ENCODE measurements around the gene ZCCHC18. TPM values are rescaled to one million over a fixed set of nuclear protein-coding genes. Genes with fewer than 3 reads are reported as not detected.

ZCCHC18 gene
- polyA plus RNA-seq, 1 donor, result 2.5 TPM

- no peak for DNase-seq (ENCODE audit: low read depth)
These were observed 22.4 kb downstream of the ZCCHC18 start for GRCh38 chrX:104134583-104135261.

DNA sequence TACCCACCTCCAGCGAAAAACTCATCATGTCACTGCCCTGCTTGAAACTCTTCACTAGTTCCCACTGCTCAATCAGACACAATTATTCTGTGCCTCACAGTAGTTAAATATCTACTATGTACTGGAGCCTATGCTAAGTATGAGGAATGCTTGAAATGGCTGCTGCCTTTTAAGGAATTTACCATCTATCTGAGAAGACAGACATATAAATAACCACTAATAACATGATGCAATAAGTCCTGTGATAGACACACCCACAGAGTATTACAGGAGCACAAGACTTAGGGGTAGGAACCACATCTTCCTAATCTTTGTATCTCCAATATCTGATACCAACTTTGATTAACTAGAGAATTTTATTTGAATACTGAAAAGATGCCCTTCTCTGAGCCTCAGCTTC lies 23.4 kb downstream of the ZCCHC18 start:
- no peak for DNase-seq (ENCODE audit: low read depth)

- peak; percentile 79 for DNase-seq (ENCODE audit: low read depth)
These were observed 24.1 kb downstream of the ZCCHC18 start for GRCh38 chrX:104136241-104137019.

DNA sequence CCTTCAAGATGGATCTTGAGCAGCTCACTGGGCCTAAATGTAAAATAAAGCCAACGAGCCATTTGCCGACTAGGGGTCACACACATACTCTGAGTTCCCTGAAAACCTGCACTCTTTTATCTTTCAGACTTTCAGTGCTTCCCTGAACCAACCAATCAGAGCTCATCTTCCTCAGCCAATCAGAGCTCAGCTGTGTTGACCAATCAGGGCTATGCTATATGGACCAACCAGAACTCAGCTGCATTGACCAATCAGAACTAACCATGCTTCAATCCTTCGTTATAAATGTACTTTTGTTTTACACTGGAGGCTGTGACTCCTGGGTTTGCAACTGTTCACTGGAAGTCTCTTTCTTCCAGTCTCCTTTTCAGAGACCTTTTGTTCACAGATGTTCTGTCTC lies 25.2 kb downstream of the ZCCHC18 start:
- DNase-seq (ENCODE audit: low read depth), result no peak

DNA sequence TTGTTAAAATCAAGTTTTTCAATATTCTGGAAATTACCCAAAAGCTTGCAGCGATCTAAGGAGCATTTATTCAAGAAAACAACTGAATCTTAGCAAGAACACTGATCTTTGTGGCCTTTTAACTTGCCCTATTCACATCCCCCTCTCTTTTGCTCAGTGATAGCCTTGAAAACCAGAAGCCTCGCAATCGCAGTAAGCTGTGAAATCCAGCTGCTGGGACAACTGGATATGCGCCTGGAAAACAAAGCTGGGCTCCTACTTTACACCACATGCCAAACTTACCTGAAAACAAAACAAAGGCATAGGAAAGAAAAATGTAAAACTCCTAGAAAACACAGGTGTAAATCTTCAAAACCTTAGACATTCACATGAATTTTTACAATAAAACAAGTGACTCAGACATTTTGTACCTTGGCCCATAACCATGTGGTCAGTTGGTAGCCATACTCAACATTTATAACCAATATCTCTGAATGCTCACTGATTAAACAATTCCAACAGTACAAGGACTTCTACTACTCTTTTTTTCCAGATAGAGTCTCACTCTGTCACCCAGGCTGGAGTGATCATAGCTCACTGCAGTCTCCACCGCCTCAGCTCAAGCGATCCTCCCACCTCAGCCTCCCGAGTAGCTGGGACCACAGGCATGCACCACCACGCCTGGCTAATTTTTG lies 28.9 kb downstream of the ZCCHC18 start:
- DNase-seq (ENCODE audit: low read depth), result no peak

DNA sequence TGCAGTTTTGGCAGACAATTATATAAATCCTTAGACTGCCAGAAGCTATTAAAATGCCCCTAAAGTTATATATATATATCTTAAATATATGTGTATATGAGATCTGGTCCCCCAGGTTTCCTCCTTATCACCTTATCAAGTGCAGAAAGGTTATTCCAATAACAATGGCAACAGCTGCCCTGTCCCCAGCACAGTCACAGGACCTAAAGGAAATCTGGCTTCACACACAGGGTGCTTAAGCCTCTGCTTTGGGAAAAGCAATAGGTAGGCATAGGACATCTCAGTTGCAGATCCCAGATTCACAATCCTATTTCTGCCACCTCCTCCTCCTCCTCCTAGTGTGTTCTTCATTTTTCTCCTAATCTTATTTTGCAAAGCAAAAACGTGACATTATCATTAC lies 38.7 kb downstream of the ZCCHC18 start:
- no peak for DNase-seq (ENCODE audit: low read depth)

DNA sequence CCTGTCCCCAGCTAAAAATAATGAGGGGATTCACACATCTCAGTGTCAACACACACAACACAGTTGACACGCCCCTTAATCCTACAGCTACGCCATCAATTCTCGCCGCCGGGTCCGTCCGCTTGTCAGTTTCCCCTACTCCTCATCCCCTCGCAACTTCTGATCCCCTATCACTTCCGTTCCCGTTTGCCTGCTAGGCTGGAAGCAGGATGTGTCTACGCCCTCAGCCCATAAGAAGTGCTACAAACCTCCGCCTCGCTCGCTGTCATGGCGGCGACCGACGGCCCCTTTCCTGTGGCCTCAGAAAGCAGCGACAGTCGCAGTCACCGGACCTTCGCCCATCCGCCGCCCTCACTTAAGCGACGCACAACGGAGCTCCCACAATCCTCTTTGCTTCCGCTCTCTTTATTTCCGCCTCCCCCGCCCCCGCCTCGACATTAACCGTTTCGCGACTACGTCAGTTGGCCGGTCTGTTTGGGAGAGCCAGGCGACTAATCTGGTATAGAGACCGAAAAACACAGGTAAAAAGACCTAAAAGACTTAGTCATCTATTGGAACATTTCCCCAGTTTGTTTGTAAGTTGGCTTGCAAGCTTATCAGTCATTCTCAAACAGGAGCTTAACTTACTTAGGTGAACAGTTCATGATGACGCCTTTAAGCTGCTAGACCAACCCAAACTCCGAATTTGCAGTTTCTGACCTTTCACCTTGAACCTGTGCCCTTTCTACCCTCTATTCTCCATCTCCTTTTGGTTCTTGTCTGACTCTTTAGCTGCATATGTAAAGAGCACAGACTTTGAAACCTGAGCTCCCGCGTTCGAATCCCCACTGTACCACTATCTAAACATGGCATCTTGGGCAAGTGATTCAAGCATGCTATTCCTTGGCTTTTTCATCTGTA lies 44.6 kb downstream of the ZCCHC18 start, which contains the start of gene SLC25A53:
Gene SLC25A53, minus strand, starts transcription at position 380 of the 900 bp plus-strand sequence. CDS start 51,752 bp downstream, outside the sequence.
- DNase-seq (ENCODE audit: low read depth), result peak; percentile 50

Other genes starting within 250 kb of the ZCCHC18 start
- 8.9 TPM for gene TMSB15B, start 149.9 kb upstream of the ZCCHC18 start, polyA plus RNA-seq (ENCODE audit: insufficient read length)
- gene H2BW1, start 98.8 kb upstream of the ZCCHC18 start, polyA plus RNA-seq (ENCODE audit: insufficient read length), result not detected
- 0.40 TPM for gene H2BW2, start 72.6 kb upstream of the ZCCHC18 start, polyA plus RNA-seq (ENCODE audit: insufficient read length)
- 4.5 TPM for gene TMSB15C, start 36.3 kb upstream of the ZCCHC18 start, polyA plus RNA-seq (ENCODE audit: insufficient read length)
- gene SLC25A53, start 44.5 kb downstream of the ZCCHC18 start, polyA plus RNA-seq (ENCODE audit: insufficient read length), result 6.6 TPM
- 15.2 TPM for gene FAM199X, start 53.9 kb downstream of the ZCCHC18 start, polyA plus RNA-seq (ENCODE audit: insufficient read length)
- gene ESX1, start 142.4 kb downstream of the ZCCHC18 start, polyA plus RNA-seq (ENCODE audit: insufficient read length), result not detected

Data from forelimb muscle (tissue), 1 donor.